Measurements from ENCODE around the gene PPIP5K1. TPM values are rescaled to one million over a fixed set of nuclear protein-coding genes. Genes with fewer than 3 reads are reported as not detected.

PPIP5K1 gene
- total RNA-seq, 1 donor from 2014 or later = 15.5 TPM

- peak; percentile 91 for DNase-seq
Observed at GRCh38 chr15:43517354-43518196, 72.4 kb downstream of the PPIP5K1 start, which contains the start of gene MAP1A. Gene MAP1A, plus strand, starts transcription at chr15:43517608. Its CDS starts 3,866 bp downstream, at chr15:43521474.

GRCh38 chr15:43516801-43517353 is 73.1 kb downstream of the PPIP5K1 start:
- DNase-seq = peak; percentile 51

GRCh38 chr15:43516185-43516584 is 73.8 kb downstream of the PPIP5K1 start:
- DNase-seq = peak; percentile 50

- DNase-seq = peak; percentile 72
Observed at GRCh38 chr15:43515741-43516140, 74.3 kb downstream of the PPIP5K1 start.

- DNase-seq = peak; percentile 96
Observed at GRCh38 chr15:43514241-43515057, 75.6 kb downstream of the PPIP5K1 start.

GRCh38 chr15:43513550-43513949 is 76.5 kb downstream of the PPIP5K1 start:
- DNase-seq = no peak

GRCh38 chr15:43511012-43511885 is 78.8 kb downstream of the PPIP5K1 start:
- DNase-seq = peak; percentile 39

- peak; percentile 99 for DNase-seq
Observed at GRCh38 chr15:43510200-43511011, 79.6 kb downstream of the PPIP5K1 start.

- DNase-seq = peak; percentile 42
Observed at GRCh38 chr15:43509660-43510199, 80.3 kb downstream of the PPIP5K1 start.

- DNase-seq = peak; percentile 34
Observed at GRCh38 chr15:43508991-43509659, 80.9 kb downstream of the PPIP5K1 start.

- DNase-seq = no peak
Observed at GRCh38 chr15:43508421-43508820, 81.6 kb downstream of the PPIP5K1 start.

- DNase-seq = peak; percentile 89
Observed at GRCh38 chr15:43505738-43506137, 84.3 kb downstream of the PPIP5K1 start.

- no peak for DNase-seq
Observed at GRCh38 chr15:43499635-43500034, 90.4 kb downstream of the PPIP5K1 start.

GRCh38 chr15:43498990-43499389 is 91.0 kb downstream of the PPIP5K1 start:
- DNase-seq = no peak

GRCh38 chr15:43493703-43494472 is 96.1 kb downstream of the PPIP5K1 start:
- DNase-seq = peak; percentile 68

- DNase-seq = peak; percentile 98
Observed at GRCh38 chr15:43492673-43493601, 97.1 kb downstream of the PPIP5K1 start, which contains the start of gene TP53BP1. Gene TP53BP1, minus strand, starts transcription at chr15:43493156. Its CDS starts 113 bp downstream, at chr15:43493043.

GRCh38 chr15:43492266-43492665 is 97.7 kb downstream of the PPIP5K1 start:
- DNase-seq = no peak

GRCh38 chr15:43489191-43489590 is 100.8 kb downstream of the PPIP5K1 start:
- no peak for DNase-seq

All from tongue (tissue), 2 donors.